ENCODE results near the gene STX4. TPM values are rescaled to one million over a fixed set of nuclear protein-coding genes. Genes with fewer than 3 reads are reported as not detected.
"Not testable (repeated sequence)": the region's sequence is repeated elsewhere in the genome, so short reads cannot be mapped to it uniquely, and the experiment has no call there.

The STX4 gene
- total RNA-seq, 1 donor, result 49.0 TPM

DNA sequence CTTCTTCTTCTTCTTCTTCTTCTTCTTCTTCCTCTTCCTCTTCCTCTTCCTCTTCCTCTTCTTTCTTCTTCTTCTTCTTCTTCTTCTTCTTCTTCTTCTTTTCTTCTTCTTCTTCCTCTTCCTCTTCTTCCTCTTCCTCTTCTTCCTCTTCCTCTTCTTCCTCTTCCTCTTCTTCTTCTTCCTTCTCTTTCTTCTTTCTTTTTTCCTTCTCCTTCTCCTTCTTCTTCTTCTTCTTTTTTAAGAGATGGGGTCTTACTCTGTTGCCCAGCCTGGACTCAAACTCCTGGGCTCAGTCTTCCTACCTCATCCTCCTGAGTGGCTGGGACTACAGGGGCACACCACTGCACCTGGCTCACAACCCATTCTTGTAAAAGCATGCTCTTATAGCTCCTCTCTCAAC lies 20.1 kb upstream of the STX4 start:
- not testable (repeated sequence) for DNase-seq (ENCODE audit: low read depth in 2 of 3, low spot score in 2 of 3)

DNA sequence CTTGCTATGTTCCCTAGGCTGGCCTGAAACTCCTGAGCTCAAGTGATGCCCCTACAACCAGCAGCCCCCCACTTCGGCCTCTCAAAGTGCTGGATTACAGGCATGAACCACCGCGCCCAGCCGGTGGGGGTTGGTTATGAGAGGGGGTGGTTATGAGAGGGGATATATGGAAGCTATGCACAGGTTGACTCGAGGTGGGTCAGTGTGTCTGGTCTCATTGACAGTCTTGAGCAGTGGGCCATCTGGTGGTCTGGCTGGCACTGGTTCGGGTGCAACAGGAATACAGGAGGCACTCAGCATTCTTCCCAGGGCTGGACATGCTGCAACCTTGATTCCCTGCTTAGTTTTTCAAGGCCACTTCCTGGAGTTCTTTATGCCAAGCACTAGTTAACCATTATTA lies 17.3 kb upstream of the STX4 start:
- DNase-seq (ENCODE audit: low read depth in 2 of 3, low spot score in 2 of 3), result no peak

DNA sequence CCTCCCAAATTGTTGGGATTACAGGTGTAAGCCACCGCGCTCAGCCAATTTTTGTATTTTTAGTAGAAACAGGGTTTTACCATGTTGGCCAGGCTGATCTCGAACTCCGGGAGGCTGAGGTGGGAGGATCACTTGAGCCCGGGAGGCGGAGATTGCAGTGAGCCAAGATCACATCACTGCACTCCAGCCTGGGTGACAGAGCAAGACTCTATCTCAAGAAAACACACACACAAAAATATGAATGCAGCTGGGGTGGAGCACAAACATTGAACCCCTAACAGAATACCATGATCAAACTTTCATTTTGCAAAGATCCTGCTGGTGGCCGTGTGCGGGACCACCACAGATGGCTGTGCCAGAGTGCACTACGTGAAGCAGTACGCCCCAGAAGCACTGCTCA lies 15.6 kb upstream of the STX4 start:
- DNase-seq (ENCODE audit: low read depth in 2 of 3, low spot score in 2 of 3), result not testable (repeated sequence)

DNA sequence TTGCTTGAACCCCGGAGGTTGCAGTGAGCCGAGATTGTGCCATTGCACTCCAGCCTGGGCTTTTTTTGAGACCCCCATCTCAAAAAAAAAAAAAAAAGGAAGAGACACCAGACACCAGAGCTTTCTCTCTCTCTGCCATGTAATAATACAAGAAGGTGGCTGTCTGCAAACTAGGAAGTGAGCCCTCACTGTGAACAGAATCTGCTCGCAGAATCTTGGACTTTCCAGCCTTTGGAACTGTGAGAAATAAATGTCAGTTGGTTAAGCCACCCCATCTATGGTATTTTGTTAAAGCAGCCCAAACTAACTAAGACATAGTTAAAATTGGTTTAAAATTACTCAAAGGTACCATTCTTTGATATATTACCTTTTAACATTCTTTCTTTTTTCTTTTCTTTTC lies 12.8 kb upstream of the STX4 start:
- DNase-seq (ENCODE audit: low read depth in 2 of 3, low spot score in 2 of 3), result no peak

DNA sequence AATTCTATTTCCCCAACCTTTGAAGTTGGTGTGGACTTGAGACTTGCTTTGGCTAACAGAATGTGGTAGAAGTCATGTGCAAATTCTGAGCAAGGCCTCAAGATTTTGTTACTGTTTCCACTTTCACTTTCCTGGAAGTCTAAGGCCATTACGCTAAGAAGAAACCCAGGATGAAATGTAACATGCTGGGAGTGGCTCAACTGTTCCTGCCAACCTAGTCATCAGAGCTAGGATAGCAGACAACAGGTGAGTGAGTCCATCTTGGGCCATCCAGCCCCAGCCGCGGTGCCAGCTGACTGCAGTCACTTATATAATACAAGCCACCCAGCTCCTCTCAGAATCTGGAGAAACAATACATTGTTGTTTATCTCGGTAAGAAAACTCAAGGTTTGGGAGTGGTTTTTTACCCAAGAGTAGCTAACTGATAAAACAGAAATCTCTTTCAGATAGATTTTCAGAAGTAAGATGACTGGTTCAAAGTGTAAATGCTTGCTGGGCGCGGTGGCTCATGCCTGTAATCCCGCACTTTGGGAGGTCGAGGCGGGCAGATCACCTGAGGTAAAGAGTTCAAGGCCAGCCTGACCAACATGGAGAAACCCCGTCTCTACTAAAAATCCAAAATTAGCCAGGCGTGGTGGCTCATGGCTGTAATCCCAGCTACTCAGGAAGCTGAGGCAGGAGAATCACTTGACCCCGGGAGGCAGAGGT lies 10.7 kb upstream of the STX4 start:
- DNase-seq (ENCODE audit: low read depth in 2 of 3, low spot score in 2 of 3), result no peak

DNA sequence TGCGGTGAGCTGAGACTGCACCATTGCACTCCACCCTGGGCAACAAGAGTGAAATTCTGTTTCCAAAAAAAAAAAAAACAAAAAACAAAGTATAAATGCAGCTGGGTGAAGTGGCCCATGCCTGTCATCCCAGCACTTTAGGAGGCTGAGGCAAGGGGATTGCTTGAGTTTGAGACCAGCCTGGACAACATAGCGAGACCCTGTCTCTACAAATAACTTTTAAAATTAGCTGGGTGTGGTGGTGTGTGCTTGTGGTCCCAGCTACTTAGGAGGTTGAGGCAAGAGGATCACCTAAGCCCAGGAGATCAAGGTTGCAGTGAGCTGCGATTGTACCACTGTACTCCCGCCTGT lies 10.1 kb upstream of the STX4 start:
- DNase-seq (ENCODE audit: low read depth in 2 of 3, low spot score in 2 of 3), result no peak

DNA sequence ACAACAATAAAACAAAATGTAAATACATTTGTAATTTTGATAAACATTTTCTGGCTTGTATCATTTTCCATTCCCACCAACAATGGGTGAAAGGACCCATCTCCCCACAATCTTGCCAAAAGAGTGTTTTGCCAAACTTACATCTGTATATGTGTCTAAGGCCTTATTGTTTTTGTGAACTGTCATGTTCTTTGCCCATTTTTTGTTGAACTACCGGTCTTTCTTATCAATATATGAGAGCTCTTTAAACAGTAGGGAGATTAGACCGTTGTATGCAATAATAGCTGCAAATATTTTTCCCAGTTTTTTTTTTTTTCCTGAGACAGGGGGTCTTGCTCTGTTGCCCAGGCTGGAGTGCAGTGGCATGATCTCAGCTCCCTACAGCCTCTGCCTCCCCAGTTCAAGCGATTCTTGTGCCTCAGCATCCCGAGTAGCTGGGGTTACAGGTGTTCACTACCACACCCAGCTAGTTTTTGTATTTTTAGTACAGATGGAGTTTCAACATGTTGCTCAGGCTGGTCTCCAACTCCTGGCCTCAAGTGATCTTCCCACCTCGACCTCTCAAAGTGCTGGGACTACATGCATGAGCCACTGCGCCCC lies 9.6 kb upstream of the STX4 start:
- no peak for DNase-seq (ENCODE audit: low read depth in 2 of 3, low spot score in 2 of 3)

DNA sequence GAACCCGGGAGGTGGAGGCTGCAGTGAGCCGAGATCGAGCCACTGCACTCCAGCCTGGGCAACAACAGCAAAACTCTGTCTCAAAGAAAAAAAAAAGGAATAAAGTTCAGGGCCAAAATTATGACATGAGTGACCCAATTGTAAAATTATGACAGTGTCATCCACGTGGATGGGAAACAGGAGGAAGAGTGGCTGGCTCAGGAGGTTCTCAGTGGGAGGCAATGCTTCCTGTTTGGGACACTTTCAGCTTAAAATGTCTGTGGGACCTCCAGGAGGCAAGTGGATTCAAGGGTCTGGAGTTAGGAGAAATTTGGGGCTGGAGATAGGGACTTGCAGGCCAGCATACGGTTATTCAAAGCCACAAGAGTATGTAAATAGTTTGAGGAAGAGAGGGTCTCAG lies 8.0 kb upstream of the STX4 start:
- DNase-seq (ENCODE audit: low read depth in 2 of 3, low spot score in 2 of 3), result no peak

DNA sequence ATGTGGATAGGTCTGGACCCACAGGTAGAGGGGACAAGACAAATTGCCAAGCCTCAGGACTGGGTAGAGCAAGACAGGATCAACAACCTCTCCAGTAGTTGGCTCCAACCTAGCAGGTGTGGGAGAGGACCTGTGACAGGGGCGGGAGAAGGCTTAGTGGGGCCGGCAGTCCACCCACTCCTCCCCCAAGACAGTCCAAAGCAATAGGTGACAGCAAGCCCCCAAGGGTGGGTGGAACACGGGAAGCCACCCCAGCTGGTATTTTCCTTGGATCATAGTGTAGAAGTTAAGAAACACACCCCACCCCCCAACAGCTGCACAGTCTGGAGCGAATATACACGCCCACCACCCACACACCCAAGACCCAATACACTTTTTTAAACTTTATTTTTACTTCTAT lies 4.1 kb upstream of the STX4 start:
- DNase-seq (ENCODE audit: low read depth in 2 of 3, low spot score in 2 of 3), result no peak

DNA sequence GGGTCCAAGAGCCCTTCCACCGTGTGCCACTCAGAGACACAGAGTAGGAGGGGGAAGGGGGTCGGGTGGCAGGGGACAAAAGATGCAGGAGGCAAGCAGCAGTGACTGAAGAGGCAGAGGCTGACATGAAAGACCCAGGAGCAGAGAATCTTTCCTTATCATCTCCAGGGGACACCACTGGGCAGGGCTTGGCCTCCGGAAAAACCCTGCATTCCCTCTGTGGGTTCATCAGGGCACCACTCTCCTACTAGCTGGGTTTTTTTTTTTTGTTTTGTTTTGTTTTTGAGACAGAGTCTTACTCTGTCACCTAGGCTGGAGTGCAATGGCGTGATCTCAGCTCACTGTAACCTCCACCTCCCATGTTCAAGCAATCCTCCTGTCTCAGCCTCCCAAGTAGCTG lies 2.1 kb upstream of the STX4 start:
- no peak for DNase-seq (ENCODE audit: low read depth in 2 of 3, low spot score in 2 of 3)

DNA sequence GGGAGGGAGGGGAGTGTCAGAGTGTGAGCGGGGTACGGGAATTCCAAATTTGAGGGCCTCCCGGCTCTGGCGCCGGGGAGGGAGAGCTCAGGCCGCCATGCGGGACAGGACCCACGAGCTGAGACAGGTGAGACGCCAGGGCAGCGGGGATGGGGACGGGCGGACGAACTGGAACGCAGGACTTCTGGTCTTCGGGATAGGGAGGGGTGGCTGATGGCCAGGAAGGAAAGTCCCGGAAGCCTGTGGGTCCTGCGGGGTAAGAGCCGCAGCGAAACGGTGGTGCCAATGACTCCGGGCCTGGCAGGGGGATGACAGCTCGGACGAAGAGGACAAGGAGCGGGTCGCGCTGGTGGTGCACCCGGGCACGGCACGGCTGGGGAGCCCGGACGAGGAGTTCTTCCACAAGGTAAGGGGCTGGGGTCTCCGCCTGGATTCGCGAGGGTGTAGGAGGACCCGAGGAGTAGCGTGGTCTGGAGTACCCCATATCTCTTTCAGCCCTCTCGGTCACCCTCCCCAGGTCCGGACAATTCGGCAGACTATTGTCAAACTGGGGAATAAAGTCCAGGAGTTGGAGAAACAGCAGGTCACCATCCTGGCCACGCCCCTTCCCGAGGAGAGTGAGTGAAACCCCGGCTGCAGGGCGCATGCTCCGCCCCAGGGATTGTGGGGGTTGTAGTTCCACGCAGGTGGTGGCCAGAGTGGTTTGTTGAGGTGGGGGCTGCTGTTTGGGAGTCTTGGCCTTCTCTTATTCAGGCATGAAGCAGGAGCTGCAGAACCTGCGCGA lies 543 bp downstream of the STX4 start:
- peak; percentile 67 to 92 (median 84) for DNase-seq (ENCODE audit: low read depth in 2 of 3, low spot score in 2 of 3)

DNA sequence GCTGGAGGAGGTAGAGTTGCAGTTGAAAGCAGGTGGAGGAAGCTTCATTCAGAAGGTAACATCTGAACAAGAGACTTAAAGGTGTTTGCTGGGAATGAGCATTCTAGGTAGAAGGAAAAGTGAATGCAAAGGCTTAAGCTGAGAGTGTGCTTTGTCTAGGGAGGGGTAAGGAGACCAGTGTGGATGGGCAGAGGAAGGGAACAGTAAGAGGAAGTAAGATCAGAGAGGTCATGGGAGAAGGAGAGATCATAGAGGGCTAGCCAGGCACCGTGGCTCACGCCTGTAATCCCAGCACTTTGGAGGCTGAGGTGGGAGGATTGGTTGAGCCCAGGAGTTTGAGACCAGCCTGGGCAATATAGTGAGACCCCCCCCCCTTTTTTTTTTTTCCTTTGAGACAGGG lies 3.3 kb downstream of the STX4 start:
- DNase-seq (ENCODE audit: low read depth in 2 of 3, low spot score in 2 of 3), result no peak

DNA sequence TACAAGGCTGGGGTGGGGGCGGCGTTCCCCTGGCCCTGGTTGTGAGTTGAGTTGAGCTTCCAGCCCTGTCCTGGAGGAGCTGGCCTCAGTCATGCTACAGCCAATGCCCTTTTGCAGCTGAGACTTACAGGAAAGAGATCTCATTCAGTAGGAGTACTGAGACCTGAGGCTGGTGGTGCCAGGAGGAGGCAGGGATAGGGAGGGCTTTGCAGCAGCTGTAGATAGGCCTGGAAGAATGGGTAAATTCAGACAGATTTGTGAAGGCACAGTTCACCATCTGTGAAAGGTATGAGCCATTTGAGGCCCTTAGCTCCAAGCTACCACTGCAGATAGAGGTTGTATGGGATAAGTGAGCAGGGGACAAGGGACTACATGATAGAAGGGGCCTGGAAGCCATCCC lies 5.6 kb downstream of the STX4 start:
- no peak for DNase-seq (ENCODE audit: low read depth in 2 of 3, low spot score in 2 of 3)

DNA sequence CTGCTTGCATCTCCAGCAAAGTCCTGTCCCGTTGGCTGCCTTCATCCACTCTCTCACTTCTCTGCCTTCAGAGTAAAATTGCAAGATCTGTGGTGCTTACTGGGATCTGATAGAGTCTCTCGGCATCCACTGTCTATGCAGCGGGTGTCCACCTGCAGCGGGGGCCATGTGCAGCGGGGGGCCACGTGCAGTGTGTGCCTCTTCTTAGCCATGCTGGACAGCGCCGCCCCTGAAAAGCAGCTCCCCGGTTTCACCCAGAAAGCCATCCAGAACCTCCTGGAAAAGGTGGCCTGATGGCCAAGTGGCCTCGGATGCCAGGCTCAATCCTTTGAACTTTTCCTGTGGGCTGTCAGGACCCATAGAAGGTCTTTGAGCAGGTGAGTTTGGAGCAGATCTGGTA lies 9.5 kb downstream of the STX4 start:
- DNase-seq (ENCODE audit: low read depth in 2 of 3, low spot score in 2 of 3), result no peak

DNA sequence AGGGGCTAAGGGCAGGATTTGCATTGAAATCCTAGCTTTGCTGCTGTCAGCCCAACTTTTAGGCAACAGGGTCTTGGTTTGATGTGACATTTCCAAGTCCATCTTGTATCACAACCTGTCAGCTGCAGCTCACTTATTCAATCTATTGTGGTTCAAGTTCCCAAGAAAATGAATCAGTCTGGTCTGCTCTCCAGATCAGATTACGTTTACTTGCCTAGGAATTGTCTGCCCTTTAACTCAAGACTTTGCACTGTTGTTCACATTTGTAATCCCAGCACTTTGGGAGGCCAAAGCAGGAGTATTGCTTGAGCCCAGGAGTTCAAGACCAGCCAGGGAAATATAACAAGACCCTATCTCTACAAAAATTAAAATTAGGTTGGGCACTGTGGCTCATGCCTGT lies 10.0 kb downstream of the STX4 start:
- DNase-seq (ENCODE audit: low read depth in 2 of 3, low spot score in 2 of 3), result no peak

DNA sequence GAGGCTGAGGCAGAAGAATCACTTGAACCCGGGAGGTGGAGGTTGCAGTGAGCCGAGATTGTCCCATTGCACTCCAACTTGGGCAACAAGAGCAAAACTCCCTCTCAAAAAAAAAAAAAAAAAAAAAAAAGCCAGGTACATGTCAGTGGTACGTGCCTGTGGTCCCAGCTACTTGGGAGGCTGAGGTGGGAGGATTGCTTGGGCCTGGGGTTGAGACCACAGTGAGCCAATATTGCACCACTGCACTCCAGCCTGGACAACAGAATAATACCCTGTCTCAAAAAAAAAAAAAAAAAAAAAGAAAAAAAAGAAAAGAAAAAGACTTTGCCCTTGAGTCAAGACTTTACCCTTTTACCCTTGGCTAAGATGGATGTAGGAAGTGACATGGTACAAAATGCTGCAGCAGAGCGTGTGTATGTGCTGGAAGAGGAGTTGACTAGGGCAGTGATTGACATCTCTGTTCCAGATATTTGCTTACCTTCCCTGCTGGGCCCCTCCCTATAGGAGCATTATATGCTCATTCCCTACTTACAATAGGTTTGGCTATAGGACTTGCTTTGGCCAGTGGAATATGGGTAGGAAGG lies 10.6 kb downstream of the STX4 start:
- no peak for DNase-seq (ENCODE audit: low read depth in 2 of 3, low spot score in 2 of 3)

DNA sequence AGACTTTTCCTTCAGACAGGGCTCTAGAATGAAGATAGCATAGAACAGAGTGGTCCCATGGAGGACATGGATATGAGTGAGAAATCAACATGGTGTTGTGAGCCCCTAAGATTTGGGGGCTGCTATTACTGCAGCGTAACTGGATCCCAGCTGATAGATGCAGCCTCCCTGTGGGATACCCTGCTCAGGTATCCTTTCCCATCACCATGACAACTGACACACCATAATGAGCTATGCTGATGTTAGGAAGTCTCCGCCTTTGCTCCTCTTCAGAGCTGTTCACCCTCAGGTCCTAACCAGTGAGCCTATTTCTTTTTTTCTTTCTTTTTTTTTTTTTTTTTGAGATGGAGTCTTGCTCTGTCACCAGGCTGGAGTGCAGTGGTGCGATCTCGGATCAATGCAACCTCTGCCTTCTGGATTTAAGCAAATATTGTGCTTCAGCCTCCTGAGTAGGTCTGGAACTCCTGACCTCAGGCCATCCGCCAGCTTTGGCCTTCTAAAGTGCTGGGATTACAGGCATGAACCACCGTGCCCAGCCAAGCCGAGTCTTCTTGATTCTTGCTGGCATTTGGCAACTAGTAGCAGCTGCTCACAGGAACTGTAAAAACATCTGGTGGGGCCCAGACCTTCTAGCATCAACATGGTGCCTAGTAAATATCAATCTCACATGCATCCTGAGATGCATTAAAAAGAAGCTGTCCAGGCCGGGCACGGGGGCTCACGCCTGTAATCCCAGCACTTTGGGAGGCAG lies 17.1 kb downstream of the STX4 start:
- no peak for DNase-seq (ENCODE audit: low read depth in 2 of 3, low spot score in 2 of 3)

DNA sequence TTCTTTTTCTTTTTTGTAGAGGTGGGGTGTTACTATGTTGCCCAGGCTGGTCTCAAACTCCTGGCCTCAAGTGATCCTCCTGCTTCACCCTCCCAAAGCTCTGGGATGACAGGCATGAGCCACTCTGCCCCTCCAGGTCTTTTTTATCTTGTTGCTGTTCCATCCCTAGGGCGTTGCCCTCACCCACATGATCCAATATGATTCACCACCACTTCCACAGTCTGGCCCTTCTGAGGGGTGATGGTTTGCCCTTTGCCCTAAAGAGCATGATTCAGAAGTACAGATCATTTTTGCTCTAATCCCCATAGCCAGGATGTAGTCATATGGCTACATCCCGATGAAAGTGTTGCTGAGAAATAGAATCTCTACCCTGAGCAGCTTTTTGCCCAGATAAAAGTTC lies 18.8 kb downstream of the STX4 start:
- DNase-seq (ENCODE audit: low read depth in 2 of 3, low spot score in 2 of 3), result no peak

DNA sequence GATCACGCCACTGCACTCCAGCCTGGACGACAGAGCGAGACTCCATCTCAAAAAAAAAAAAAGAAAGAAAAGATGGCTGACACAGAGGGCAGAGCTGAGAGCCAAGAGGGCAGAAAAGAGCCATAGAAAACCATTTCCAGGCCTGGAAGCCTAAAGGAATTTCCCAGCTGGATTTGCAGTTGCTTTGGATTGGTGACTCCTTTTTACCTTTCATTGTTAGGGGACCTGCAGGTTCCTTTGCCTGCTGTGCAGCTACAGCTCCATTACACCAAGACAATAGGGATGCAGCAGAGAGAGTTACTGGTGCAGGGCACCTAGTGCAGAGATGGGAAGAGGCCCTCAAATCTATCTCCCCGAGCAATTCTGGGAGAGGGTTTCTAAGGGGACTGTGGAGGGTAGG lies 22.3 kb downstream of the STX4 start:
- DNase-seq (ENCODE audit: low read depth in 2 of 3, low spot score in 2 of 3), result no peak

DNA sequence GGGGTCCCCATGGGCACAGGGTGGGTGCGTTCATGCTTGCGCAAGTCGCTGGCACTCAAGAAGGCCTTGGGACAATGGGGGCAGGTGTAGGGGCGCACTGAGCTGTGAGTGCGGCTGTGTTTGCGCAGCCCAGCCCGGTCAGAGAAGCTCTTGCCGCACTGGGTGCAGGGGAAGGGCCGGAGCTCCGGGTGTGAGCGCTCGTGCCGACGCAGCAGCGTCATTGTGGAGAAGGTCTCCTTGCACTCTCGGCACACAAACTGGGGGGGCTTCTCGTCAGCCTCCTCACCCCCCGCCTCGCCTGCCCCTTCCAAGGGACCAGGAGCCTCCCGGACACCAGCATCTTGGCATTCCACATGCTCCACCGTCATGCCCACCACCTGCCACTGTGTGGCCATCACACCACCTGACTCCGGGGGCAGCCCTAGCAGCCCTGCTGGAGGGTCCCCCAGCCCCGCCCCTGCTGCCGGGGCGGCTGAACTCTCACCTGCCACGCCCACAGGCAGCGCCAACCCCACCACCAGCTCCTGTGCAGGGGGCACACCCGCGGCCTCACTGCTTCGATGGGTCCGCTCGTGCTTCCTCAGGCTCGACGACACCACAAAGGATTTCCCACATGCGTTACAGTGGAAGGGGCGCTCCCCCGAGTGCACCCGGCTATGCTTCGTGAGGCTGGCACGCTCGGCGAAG lies 27.9 kb downstream of the STX4 start:
- no peak for DNase-seq (ENCODE audit: low read depth in 2 of 3, low spot score in 2 of 3)

Data from hematopoietic multipotent progenitor cell (in vitro differentiated cells).